Measurements from ENCODE around the gene CELF4. TPM values are rescaled to one million over a fixed set of nuclear protein-coding genes. Genes with fewer than 3 reads are reported as not detected.

CELF4 gene
- not detected in 5 replicates for total RNA-seq (2022; extraction: Qiagen RNA extraction; ENCODE audit: low read depth)

GRCh38 chr18:37565101-37565976 lies at the start of gene CELF4:
Gene CELF4, minus strand, starts transcription at chr18:37565798.

